GM12874 (cell line): ENCODE results near the gene RPL38.

Experiments used
- CTCF ChIP-seq: IDR thresholded peaks from 2 replicates; pipeline ENCODE4 v1.5.1; 2011; ENCODE audit warnings: low read depth, mild to moderate bottlenecking, control low read depth, low read length, moderate library complexity; ENCODE audit not compliant: insufficient read depth

The RPL38 gene

GRCh38 chr17:74245871-74246270, 42.4 kb downstream of the RPL38 start:
- no peak for TF ChIP-seq CTCF

- TF ChIP-seq CTCF: no peak
Observed at GRCh38 chr17:74249590-74250270, 46.3 kb downstream of the RPL38 start.

- no peak for TF ChIP-seq CTCF
Observed at GRCh38 chr17:74250324-74250995, 47.0 kb downstream of the RPL38 start.

GRCh38 chr17:74251051-74251450, 47.6 kb downstream of the RPL38 start:
- TF ChIP-seq CTCF: no peak

GRCh38 chr17:74251569-74251968, 48.1 kb downstream of the RPL38 start:
- no peak for TF ChIP-seq CTCF

- TF ChIP-seq CTCF: no peak
Observed at GRCh38 chr17:74252211-74252610, 48.7 kb downstream of the RPL38 start.

GRCh38 chr17:74253036-74253435, 49.6 kb downstream of the RPL38 start:
- TF ChIP-seq CTCF: no peak
